Stimulated activated CD4-positive, alpha-beta T cell treated with anti-CD3 and anti-CD28 coated beads, Interleukin-15, amount 100 ng/mL, for 48 hours (primary cell): ENCODE measurements around the gene CIDEA.

ENCODE experiments used
- DNase-seq, 2 donors: peaks; one replicate each; pipeline ENCODE4 v3.0.0-alpha.2; 2020; ENCODE audit warnings: low read depth in 2 of 2

CIDEA gene

GRCh38 chr18:12317664-12318333 lies 63.6 kb downstream of the CIDEA start:
- DNase-seq, result no peak

GRCh38 chr18:12318334-12318697 lies 64.2 kb downstream of the CIDEA start:
- no peak for DNase-seq

DNA sequence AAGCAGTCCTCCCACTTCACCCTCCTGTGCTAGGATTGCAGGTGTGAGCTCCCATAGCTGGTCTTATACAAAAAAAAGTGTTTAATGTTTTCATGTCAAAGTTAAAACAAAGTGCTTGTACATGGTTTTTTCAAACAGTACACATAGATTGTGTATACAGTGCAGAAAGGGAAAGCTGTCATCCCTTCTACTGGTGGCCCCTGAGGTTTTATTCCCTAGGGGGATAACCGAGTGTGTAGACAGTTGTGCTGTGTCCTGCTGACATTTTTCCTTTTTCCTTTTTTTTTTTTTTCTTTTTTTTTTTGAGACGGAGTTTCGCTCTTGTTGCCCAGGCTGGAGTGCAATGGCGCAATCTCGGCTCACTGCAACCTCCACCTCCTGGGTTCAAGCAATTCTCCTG lies 64.7 kb downstream of the CIDEA start:
- no peak for DNase-seq

- no peak for DNase-seq
Measured at GRCh38 chr18:12321333-12321732, 67.2 kb downstream of the CIDEA start.

DNA sequence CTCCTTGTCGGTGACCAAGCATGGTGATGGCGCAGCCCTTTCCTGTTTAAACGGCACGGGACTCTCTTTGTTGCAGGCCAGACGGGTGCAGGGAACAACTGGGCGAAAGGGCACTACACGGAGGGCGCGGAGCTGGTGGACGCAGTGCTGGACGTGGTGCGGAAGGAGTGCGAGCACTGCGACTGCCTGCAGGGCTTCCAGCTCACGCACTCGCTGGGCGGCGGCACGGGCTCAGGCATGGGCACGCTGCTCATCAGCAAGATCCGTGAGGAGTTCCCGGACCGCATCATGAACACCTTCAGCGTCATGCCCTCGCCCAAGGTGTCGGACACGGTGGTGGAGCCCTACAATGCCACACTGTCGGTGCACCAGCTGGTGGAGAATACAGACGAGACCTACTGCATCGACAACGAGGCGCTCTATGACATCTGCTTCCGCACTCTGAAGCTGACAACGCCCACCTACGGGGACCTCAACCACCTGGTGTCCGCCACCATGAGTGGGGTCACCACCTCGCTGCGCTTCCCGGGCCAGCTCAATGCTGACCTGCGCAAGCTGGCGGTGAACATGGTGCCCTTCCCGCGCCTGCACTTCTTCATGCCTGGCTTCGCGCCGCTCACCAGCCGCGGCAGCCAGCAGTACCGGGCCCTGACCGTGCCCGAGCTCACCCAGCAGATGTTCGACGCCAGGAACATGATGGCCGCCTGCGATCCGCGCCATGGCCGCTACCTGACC lies 71.0 kb downstream of the CIDEA start:
- no peak for DNase-seq

DNA sequence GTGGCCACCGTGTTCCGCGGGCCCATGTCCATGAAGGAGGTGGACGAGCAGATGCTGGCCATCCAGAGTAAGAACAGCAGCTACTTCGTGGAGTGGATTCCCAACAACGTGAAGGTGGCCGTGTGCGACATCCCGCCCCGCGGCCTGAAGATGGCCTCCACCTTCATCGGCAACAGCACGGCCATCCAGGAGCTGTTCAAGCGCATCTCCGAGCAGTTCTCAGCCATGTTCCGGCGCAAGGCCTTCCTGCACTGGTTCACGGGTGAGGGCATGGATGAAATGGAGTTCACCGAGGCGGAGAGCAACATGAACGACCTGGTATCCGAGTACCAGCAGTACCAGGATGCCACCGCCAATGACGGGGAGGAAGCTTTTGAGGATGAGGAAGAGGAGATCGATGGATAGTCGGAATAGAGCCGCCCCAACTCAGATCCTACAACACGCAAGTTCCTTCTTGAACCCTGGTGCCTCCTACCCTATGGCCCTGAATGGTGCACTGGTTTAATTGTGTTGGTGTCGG lies 71.6 kb downstream of the CIDEA start:
- DNase-seq, result no peak

- DNase-seq, result no peak
Measured at GRCh38 chr18:12326711-12327460, 72.7 kb downstream of the CIDEA start.
